ENCODE measurements around the gene SPTBN5. TPM values are rescaled to one million over a fixed set of nuclear protein-coding genes. Genes with fewer than 3 reads are reported as not detected.
A peak's percentile ranks its signal among the peaks of the same experiment; 100 is the strongest.

The SPTBN5 gene
- total and polyA plus RNA-seq, 11 donors: 0.31 to 5.6 (median 1.7) TPM

GRCh38 chr15:41840673-41841072 is 53.2 kb downstream of the SPTBN5 start:
- H3K27me3 ChIP-seq: no peaks in the 10 kb centered on the region
- DNase-seq: no peak
- WGBS, 4 donors: 88 to 94% (median 90%) methylated on average over 10 to 15 of the region's 15 CpGs
- ATAC-seq: no peak
- H3K4me1 ChIP-seq: peaks cover 0 to 18% (median 0%) of the 10 kb centered on the region in 12 donors
- H3K36me3 ChIP-seq: peaks cover 0 to 67% (median 28%) of the 10 kb centered on the region in 9 donors
- TF ChIP-seq POLR2A (IDR thresholded peaks at IDR 0.05): no peak
- TF ChIP-seq, protein P1, sequence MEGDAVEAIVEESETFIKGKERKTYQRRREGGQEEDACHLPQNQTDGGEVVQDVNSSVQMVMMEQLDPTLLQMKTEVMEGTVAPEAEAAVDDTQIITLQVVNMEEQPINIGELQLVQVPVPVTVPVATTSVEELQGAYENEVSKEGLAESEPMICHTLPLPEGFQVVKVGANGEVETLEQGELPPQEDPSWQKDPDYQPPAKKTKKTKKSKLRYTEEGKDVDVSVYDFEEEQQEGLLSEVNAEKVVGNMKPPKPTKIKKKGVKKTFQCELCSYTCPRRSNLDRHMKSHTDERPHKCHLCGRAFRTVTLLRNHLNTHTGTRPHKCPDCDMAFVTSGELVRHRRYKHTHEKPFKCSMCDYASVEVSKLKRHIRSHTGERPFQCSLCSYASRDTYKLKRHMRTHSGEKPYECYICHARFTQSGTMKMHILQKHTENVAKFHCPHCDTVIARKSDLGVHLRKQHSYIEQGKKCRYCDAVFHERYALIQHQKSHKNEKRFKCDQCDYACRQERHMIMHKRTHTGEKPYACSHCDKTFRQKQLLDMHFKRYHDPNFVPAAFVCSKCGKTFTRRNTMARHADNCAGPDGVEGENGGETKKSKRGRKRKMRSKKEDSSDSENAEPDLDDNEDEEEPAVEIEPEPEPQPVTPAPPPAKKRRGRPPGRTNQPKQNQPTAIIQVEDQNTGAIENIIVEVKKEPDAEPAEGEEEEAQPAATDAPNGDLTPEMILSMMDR (IDR thresholded peaks at IDR 0.05): no peak
- H3K4me3 ChIP-seq: no peak overlapping the region
- intact Hi-C loops (cut with DNase I): no loop called here
- no peaks in the 10 kb centered on the region for H3K9me3 ChIP-seq
- no peak overlapping the region for H3K27ac ChIP-seq

- Histone ChIP-seq H3K4me1 (peaks cover 0 to 19% (median 0%) of the 10 kb centered on the region in 12 donors), H3K36me3 (peaks cover 0 to 61% (median 23%) of the 10 kb centered on the region in 9 donors), H3K4me3 (no peak overlapping the region), H3K27me3 (no peaks in the 10 kb centered on the region), H3K9me3 (no peaks in the 10 kb centered on the region), H3K27ac (no peak overlapping the region)
- ATAC-seq (no peak), DNase-seq (no peak)
- intact Hi-C loops (cut with DNase I): loop anchor here in 1 of 10 donors (10.0 kb wide), 1 partner anchor 225 kb away; no protein-coding TSS in a partner anchor
- TF ChIP-seq, protein P1 (IDR thresholded peaks at IDR 0.05): no peak
- no peak for TF ChIP-seq POLR2A (IDR thresholded peaks at IDR 0.05)
- 92 to 93% (median 93%) methylated on average over 14 to 16 of the region's 16 CpGs for WGBS, 4 donors
These were observed 53.9 kb downstream of the SPTBN5 start for GRCh38 chr15:41839781-41840491.

GRCh38 chr15:41838400-41838897 is 55.4 kb downstream of the SPTBN5 start, which contains the start of gene PLA2G4B:
TSS of gene PLA2G4B (plus strand) at chr15:41838847. CDS start at chr15:41838914, 67 bp downstream.
- ATAC-seq (peak in 3 of 4 donors; percentile 10 to 61 (median 18)), DNase-seq (peak in 1 of 5 donors; percentile 41)
- TF ChIP-seq, protein P1 (IDR thresholded peaks at IDR 0.05): no peak
- H3K4me3 ChIP-seq: no peak within 1 kb of the TSS
- H3K36me3 ChIP-seq: peaks cover 0 to 48% (median 15%) of the 10 kb centered on the region in 9 donors
- WGBS, 4 donors: 46 to 77% (median 71%) methylated on average over 2 to 6 of the region's 6 CpGs
- H3K4me1 ChIP-seq: peaks cover 0 to 19% (median 0%) of the 10 kb centered on the region in 12 donors
- H3K9me3 ChIP-seq: no peaks in the 10 kb centered on the region
- intact Hi-C loops (cut with DNase I): loop anchor here in 1 of 10 donors (10.0 kb wide), 1 partner anchor 226 kb away; no protein-coding TSS in a partner anchor
- H3K27me3 ChIP-seq: no peaks in the 10 kb centered on the region
- no peak within 1 kb of the TSS for H3K27ac ChIP-seq

GRCh38 chr15:41836713-41837454 is 57.0 kb downstream of the SPTBN5 start:
- intact Hi-C loops (cut with DNase I): loop anchor here in 1 of 10 donors (10.0 kb wide), 1 partner anchor 228 kb away; no protein-coding TSS in a partner anchor
- Histone ChIP-seq H3K9me3 (no peaks in the 10 kb centered on the region), H3K27ac (no peak overlapping the region), H3K27me3 (no peaks in the 10 kb centered on the region), H3K4me3 (no peak overlapping the region), H3K4me1 (peaks cover 0 to 24% (median 4%) of the 10 kb centered on the region in 12 donors), H3K36me3 (peaks cover 0 to 40% (median 15%) of the 10 kb centered on the region in 9 donors)
- 93 to 100% (median 97%) methylated on average over 8 to 23 of the region's 23 CpGs for WGBS, 4 donors
- DNase-seq (no peak), ATAC-seq (no peak)
- TF ChIP-seq, protein P1 (IDR thresholded peaks at IDR 0.05): no peak

Measured in heart left ventricle (tissue), 16 donors.